Skeletal muscle tissue (tissue), 4 donors: ENCODE measurements around the gene OR6B2. TPM values are rescaled to one million over a fixed set of nuclear protein-coding genes. Genes with fewer than 3 reads are reported as not detected.
"Not testable (repeated sequence)": the region's sequence is repeated elsewhere in the genome, so short reads cannot be mapped to it uniquely, and the experiment has no call there.

Experiments
- H3K27ac ChIP-seq: one replicate; pipeline ENCODE4 v1.7.0; 2013; ENCODE audit warnings: mild to moderate bottlenecking, low read depth, low read length, inconsistent platforms
- H3K27me3 ChIP-seq, 3 donors: one replicate each; pipeline ENCODE4 v1.7.0; 2013; ENCODE audit warnings: low read length in 3 of 3; ENCODE audit not compliant: control insufficient read depth in 3 of 3, insufficient read depth in 3 of 3
- H3K36me3 ChIP-seq, 3 donors: one replicate each; pipeline ENCODE4 v1.7.0; 2013; ENCODE audit warnings: low read length in 3 of 3; ENCODE audit not compliant: control insufficient read depth in 3 of 3, insufficient read depth in 3 of 3
- H3K4me1 ChIP-seq, 3 donors: one replicate each; pipeline ENCODE4 v1.7.0; 2013; ENCODE audit warnings: low read length in 3 of 3, mild to moderate bottlenecking in 3 of 3; ENCODE audit not compliant: control insufficient read depth in 3 of 3, insufficient read depth in 3 of 3
- H3K4me3 ChIP-seq, 3 donors: one replicate each; pipeline ENCODE4 v1.7.0; 2013; ENCODE audit warnings: low read length in 3 of 3
- H3K9ac ChIP-seq, 3 donors: one replicate each; pipeline ENCODE4 v1.7.0; 2013; ENCODE audit warnings: low read length in 3 of 3, mild to moderate bottlenecking in 3 of 3, moderate library complexity in 2 of 3, low read depth in 1 of 3
- H3K9me3 ChIP-seq, 3 donors: one replicate each; pipeline ENCODE4 v1.7.0; 2013; ENCODE audit warnings: low read length in 3 of 3; ENCODE audit not compliant: control insufficient read depth in 3 of 3
- total RNA-seq: library from RNA; depleted of rRNA; stranded (reverse); fragments of >200 nt; gene quantifications from one replicate; pipeline ENCODE4 v1.2.3, GENCODE V29; 2014
- donor health status: Osteomylitis.

The OR6B2 gene
- total RNA-seq, 1 donor from 2014 or later, result not detected

GRCh38 chr2:240056678-240057077, 26.4 kb upstream of the OR6B2 start:
- Histone ChIP-seq H3K27ac (no peak overlapping the region), H3K9ac (no peak overlapping the region), H3K9me3 (no peaks in the 10 kb centered on the region), H3K36me3 (no peaks in the 10 kb centered on the region), H3K27me3 (peaks cover 47 to 59% (median 58%) of the 10 kb centered on the region in 3 donors), H3K4me1 (no peaks in the 10 kb centered on the region), H3K4me3 (no peak overlapping the region)

DNA sequence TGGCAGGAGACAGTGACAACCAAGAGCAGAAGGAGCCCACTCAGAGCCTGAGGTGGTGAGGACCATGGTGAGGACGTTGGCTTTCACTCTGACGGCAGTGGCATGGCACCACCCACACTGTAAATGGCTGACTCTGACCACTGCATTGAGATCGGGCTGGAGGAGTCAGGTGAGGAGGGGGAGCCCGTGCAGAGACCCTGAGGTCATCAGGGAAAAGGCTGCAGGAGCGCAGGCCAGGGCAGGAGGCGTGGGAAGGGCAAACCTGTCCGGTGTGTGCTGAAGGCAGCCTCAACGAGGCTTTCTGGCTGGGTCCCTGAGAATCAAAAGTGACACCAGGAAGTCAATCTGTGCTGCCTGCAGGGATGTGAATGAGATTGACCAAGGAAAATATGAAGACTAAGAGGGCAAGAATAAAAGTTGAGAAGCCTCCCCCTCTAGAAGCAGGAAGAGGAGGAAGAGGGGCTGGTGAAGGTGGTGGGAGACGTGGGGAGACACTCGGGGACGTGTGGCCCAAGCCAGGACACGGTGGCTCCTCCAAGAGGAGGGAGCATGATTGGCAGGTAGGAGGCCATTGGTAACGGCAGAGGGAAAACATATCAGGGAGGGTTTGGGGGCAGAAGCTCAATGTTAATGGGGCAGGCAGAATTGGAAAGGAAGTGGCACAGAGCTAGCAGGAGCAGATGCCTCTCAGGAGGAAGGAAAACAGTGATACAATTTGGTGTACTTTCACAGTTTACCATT, 25.1 kb upstream of the OR6B2 start:
- Histone ChIP-seq H3K9me3 (no peaks in the 10 kb centered on the region), H3K9ac (no peak overlapping the region), H3K27me3 (peaks cover 56 to 67% (median 59%) of the 10 kb centered on the region in 3 donors), H3K4me1 (no peaks in the 10 kb centered on the region), H3K27ac (no peak overlapping the region), H3K4me3 (no peak overlapping the region), H3K36me3 (no peaks in the 10 kb centered on the region)

- Histone ChIP-seq H3K36me3 (no peaks in the 10 kb centered on the region), H3K9ac (no peak within 1 kb of the TSS), H3K27me3 (peaks cover 56 to 69% (median 56%) of the 10 kb centered on the region in 3 donors), H3K27ac (no peak within 1 kb of the TSS), H3K4me3 (no peak within 1 kb of the TSS), H3K9me3 (no peaks in the 10 kb centered on the region), H3K4me1 (no peaks in the 10 kb centered on the region)
Observed at GRCh38 chr2:240053173-240054155, 23.2 kb upstream of the OR6B2 start, which contains the start of gene OR6B3. Gene OR6B3, minus strand, starts transcription at chr2:240053521.

- Histone ChIP-seq H3K9me3 (no peaks in the 10 kb centered on the region), H3K4me3 (no peak overlapping the region), H3K27ac (no peak overlapping the region), H3K27me3 (peaks cover 57 to 73% (median 58%) of the 10 kb centered on the region in 3 donors), H3K36me3 (no peaks in the 10 kb centered on the region), H3K9ac (no peak overlapping the region), H3K4me1 (no peaks in the 10 kb centered on the region)
Observed at GRCh38 chr2:240052524-240052923, 22.3 kb upstream of the OR6B2 start.

GRCh38 chr2:240051697-240052096, 21.5 kb upstream of the OR6B2 start:
- Histone ChIP-seq H3K36me3 (no peaks in the 10 kb centered on the region), H3K27ac (no peak overlapping the region), H3K4me1 (no peaks in the 10 kb centered on the region), H3K9ac (no peak overlapping the region), H3K9me3 (no peaks in the 10 kb centered on the region), H3K4me3 (no peak overlapping the region), H3K27me3 (peaks cover 54 to 71% (median 57%) of the 10 kb centered on the region in 3 donors)

DNA sequence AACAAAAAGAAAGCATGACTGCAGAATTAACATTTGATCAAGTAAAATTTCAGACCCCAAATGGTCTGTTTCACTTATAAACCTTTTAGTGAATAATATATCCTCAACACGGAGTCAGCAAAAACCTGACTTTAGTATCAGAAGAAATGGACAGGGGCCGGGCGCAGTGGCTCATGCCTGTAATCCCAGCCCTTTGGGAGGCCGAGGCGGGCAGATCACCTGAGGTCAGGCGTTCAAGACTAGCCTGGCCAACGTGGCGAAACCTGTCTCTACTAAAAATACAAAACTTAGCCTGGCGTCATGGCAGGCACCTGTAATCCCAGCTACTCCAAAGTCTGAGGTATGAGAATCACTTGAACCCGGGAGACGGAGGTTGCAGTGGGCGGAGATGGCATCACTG, 20.0 kb upstream of the OR6B2 start:
- H3K27me3 ChIP-seq, result peaks cover 44 to 63% (median 49%) of the 10 kb centered on the region in 3 donors
- H3K27ac ChIP-seq, result no peak overlapping the region
- H3K9me3 ChIP-seq, result no peaks in the 10 kb centered on the region
- H3K4me1 ChIP-seq, result no peaks in the 10 kb centered on the region
- H3K4me3 ChIP-seq, result no peak overlapping the region
- no peaks in the 10 kb centered on the region for H3K36me3 ChIP-seq
- H3K9ac ChIP-seq, result no peak overlapping the region

- H3K4me1 ChIP-seq, result no peaks in the 10 kb centered on the region
- no peaks in the 10 kb centered on the region for H3K9me3 ChIP-seq
- no peak overlapping the region for H3K9ac ChIP-seq
- H3K27ac ChIP-seq, result no peak overlapping the region
- no peak overlapping the region for H3K4me3 ChIP-seq
- no peaks in the 10 kb centered on the region for H3K36me3 ChIP-seq
- H3K27me3 ChIP-seq, result peaks cover 31 to 56% (median 34%) of the 10 kb centered on the region in 3 donors
Observed at GRCh38 chr2:240048237-240048636, 18.0 kb upstream of the OR6B2 start.

GRCh38 chr2:240045098-240045497, 14.9 kb upstream of the OR6B2 start:
- no peaks in the 10 kb centered on the region for H3K4me1 ChIP-seq

DNA sequence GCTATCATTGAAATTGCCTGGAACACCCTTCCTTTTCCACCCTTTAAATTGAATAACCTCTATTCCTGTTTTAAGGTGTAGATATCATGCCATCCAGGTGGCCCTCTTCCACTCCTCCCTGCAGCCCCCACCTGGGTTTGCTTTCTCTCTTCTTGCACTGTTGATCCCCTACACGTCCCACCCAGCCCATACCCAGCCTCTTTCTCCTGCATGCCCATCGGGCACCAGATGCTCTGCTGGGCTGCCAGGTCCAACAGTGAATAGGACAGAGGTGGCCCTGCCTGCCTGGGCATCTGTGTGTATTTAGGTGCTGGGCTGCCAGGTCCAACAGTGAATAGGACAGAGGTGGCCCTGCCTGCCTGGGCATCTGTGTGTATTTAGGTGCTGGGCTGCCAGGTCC, 13.9 kb upstream of the OR6B2 start:
- H3K4me1 ChIP-seq, H3K36me3 ChIP-seq, H3K9ac ChIP-seq, H3K9me3 ChIP-seq, H3K27ac ChIP-seq, H3K4me3 ChIP-seq: not testable (repeated sequence)
- H3K27me3 ChIP-seq, result peaks cover 29 to 54% (median 42%) of the 10 kb centered on the region in 3 donors

More at GRCh38 chr2:240045098-240045497, 14.9 kb upstream of the OR6B2 start:
- Histone ChIP-seq H3K36me3 (no peaks in the 10 kb centered on the region), H3K9ac (no peak overlapping the region), H3K27ac (no peak overlapping the region), H3K9me3 (no peaks in the 10 kb centered on the region), H3K27me3 (peaks cover 29 to 54% (median 42%) of the 10 kb centered on the region in 3 donors), H3K4me3 (no peak overlapping the region)
